T follicular helper cell (primary cell): ENCODE measurements around the gene STAB2.

Experiments
- DNase-seq: peaks from one replicate; pipeline ENCODE4 v3.0.0-alpha.2; 2020; ENCODE audit warnings: low read depth

Gene STAB2

DNA sequence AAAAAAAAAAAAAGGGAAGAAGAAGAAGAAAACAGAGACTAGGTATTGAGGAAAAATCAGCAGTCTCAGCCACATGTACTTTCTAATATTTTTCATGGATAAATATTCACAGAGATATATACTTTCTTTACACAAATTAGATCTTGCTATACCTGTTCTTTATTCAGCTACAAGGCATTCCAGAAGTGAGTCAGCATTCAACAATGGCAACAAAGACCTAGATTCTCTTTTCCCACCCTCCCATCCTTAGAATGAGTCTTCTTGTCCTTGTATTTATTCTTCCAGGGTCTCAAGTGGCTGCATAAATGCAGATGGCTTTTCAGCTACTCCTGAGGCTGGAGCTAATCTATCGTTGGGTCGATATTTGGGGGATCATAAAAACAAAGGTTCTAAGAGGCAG is 160.9 kb downstream of the STAB2 start:
- no peak for DNase-seq

DNA sequence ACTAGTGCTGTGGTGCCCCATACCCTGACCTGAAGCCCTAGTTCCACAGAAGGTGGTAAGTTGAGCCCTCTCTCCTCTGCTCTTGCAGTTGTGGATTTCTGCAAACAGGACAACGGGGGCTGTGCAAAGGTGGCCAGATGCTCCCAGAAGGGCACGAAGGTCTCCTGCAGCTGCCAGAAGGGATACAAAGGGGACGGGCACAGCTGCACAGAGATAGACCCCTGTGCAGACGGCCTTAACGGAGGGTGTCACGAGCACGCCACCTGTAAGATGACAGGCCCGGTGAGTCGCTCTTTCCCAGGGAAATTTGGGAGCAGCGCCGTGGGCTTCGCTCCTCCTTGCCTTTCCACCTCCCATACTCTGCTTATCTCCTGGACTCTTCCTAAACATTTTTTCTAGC is 161.8 kb downstream of the STAB2 start:
- DNase-seq: no peak

GRCh38 chr12:103751171-103751570 is 164.1 kb downstream of the STAB2 start:
- DNase-seq: no peak

DNA sequence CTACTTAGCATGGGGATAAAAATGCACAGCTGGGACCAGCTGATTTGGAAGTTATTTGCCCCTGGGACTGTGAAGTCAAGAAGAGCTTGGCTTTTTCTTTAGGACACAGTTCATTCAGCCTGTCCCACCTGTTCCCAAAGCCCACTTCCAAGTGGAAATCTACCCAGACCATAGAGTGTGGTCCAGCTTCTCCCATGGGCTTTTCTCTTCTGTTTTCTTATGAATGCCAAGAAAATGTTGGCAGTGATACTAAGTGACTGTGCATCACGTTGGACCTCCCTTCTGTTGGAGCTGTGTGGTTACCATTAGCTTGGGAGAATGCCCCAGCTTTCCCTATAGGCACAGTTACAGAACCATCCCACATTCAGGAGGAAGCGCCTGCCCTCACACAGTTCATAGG is 164.5 kb downstream of the STAB2 start:
- DNase-seq: no peak

DNA sequence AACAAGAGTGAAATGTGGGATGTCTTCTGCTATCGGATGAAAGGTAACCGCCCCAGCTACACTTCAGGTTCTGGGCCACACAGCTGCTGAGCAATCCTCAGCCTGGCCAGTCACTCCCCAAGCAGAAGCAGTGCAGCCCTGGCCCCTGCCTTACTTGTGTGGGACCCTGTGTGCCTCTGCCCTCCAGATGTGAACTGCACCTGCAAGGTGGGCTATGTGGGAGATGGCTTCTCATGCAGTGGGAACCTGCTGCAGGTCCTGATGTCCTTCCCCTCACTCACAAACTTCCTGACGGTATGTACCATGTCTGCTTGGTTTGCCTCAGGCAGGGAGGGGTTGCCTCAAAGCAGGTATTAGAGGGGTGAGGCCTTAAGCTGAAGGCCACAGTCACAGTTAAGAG is 168.4 kb downstream of the STAB2 start:
- DNase-seq: no peak

DNA sequence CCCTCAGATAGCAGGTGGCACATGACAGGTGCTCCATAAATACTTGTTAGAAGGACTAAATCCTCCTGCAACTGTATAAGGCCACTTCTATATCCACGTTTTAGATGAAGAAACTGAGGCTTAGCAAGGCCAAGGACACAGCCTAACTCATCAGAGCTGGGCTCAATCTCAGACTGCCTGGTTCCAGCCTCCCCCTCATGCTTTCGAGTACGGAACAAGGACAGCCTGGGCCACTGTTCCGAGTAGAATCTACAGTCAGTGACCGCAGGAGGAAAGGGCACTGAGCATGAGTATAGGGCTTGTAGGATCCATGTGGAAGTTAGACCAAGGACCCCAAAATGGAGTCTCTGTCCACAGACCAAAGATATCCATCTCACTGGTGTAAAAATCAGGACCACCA is 169.4 kb downstream of the STAB2 start:
- DNase-seq: no peak

- DNase-seq: no peak
Measured at GRCh38 chr12:103757248-103757647, 170.2 kb downstream of the STAB2 start.

DNA sequence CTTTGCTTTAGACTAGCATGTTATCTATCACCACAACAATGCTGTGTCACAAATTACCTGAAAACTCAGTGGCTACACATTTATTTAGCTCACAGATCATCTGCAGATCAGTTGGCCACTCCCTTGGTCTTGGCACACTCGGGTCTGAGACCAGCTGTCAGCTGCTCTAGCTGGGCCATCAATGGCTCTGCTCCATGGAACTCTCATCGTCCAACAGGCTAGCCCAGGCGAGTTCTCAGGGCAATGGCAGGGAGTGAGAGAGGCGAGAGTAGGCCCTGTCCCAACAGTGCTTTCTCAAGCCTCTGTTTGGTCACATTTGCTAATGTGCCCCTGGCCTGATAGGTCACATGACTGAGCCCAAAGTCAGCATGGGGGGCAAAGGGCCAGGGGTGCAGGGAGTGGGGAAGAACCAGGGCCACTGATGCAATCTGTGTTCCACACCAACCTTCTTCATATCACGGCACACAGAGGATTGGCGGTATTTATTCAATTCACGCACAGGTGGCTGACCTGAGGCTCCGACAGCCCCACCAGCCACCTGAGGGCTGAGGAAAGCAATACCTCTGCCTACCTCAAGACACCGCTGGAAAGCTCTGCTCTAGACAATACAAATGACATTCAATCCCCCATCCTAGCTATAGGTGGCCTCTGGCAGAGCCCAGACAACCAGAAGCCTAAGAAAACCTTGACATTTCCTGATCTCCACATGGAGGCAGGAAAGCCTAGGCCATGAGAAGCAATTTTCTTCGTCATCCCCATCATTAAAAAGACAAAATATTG is 171.4 kb downstream of the STAB2 start:
- DNase-seq: no peak

- no peak for DNase-seq
Measured at GRCh38 chr12:103762473-103762872, 175.4 kb downstream of the STAB2 start.

DNA sequence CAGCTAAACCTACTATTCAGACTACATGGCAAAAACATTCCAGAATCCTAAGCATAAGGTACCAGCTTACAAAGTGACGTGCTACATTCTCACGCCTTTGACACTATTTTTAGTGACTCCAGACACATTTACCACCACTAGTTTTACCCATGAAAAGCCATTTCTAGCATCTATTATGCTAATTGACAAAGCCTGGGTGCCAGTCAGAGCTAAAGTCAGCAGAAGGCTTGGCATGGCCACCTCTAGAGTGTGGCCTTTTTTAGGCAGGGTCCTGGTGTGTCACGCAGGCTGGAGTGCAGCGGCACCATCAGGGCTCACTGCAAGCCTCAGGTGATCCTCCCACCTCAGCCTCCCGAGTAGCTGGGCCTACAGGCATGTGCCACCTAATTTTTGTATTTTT is 178.2 kb downstream of the STAB2 start:
- no peak for DNase-seq

GRCh38 chr12:103766028-103766427 is 179.0 kb downstream of the STAB2 start:
- no peak for DNase-seq

DNA sequence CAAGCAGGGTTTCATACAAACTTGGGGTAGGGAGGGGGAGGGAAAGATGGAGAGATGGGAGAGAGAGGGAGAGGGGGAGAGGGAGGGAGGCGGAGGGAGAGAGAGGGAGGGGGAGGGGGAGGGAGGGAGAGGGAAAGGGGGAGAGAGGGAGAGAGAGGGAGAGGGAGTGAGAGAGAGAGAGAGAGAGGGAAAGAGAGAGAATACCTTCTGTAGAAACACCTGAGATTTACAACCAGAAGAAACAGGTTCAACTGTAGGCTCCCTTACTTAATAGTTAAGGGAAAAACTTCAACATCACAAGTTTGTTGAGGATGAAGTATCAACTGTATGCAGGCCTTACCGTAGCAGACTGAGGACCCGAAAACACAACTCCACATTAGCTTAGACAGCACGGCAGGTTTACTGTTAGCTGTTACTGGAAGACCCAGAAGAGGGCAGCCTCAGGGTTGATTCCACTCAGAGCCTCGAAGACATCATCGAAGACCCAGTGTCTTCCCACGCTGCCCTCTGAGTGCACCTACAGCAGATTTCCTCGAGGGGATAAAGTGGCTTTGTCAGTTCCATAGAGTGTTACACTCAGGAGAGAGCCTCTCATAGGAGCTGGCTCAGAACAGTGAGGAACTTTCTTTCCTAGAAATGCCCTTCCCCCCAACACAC is 181.5 kb downstream of the STAB2 start:
- DNase-seq: no peak

DNA sequence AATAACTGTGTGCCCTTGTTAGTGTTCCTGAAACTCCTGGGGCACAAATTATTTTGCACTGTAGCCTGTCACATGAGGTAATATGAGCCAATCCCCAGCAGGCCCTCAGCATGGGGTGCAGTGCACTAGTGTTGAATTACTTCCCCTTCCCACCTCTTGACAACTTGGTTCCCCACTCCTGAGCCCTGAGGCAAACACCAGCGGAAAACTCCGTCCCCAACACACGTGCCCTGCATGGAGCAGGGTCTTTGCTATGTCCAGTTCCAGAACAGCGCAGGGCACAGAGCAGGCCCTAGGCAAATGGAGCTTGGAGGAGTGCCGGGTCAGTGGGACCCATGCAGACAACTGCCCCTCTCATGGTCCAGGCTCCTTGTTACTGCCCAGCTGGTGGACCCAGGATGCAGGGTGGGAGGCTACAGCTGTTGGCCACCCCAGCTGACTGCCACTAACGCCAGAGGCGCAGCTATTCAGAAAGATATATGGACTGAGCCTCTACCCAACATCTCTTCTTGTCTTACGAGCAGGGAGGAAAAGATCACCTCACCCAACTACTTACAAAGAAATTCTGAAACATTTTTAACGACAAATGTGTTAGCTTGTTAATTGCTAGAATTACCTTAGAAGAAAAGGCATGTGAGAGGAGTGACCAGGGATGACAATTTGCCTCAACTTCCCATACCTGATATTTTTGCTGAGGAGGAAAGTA is 182.3 kb downstream of the STAB2 start:
- DNase-seq: no peak

DNA sequence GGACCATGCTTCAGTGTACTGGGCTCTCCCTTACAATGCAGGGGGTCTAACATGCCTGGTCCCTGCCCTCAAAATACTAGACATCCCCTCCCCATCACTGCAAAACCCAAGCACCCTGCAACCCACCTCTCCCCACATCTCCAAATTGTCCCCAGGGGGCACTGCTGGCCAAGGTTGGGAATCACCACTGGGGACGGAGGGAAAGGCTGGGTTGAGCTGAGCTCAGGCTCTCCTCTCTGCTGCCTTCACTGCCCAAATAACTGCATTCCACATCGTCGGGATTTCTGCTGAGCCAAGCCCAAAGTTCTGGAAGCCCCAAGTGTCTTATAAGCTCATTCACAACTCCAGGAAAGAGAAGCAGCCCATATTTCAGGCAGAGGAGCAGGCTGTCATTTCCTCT is 184.4 kb downstream of the STAB2 start:
- no peak for DNase-seq

- DNase-seq: no peak
Measured at GRCh38 chr12:103772367-103773108, 185.5 kb downstream of the STAB2 start.

- DNase-seq: no peak
Measured at GRCh38 chr12:103773109-103773910, 186.2 kb downstream of the STAB2 start.

DNA sequence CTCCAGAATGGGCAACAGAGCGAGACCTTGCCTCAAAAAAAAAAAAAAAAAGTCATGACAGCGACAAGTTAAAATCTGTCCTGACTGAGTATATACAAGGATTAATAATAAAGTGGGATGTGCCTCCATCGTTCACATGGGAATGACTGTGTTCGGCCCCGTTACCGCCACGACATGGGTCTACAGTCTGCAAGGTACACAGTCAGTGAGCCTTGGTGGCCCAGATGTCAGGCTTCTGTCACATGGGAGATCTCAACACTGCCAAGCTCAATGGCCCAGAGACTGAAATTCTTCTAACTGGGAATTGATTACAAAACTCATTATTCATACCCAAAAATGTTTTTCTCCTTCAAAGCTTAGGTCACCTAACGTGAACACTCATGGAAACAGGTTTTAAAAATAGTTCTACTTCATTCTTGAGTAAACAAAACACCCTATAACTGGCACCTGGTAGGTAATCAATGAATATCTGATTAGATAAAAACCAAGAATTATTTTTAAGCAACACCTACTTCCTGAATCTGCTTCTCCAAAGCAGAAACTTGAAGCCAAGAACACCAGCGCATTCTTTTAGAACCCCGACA is 188.0 kb downstream of the STAB2 start:
- no peak for DNase-seq

- DNase-seq: no peak
Measured at GRCh38 chr12:103778781-103779180, 191.7 kb downstream of the STAB2 start.

GRCh38 chr12:103779410-103780092 is 192.5 kb downstream of the STAB2 start:
- DNase-seq: no peak

- DNase-seq: no peak
Measured at GRCh38 chr12:103780093-103780440, 193.0 kb downstream of the STAB2 start.

DNA sequence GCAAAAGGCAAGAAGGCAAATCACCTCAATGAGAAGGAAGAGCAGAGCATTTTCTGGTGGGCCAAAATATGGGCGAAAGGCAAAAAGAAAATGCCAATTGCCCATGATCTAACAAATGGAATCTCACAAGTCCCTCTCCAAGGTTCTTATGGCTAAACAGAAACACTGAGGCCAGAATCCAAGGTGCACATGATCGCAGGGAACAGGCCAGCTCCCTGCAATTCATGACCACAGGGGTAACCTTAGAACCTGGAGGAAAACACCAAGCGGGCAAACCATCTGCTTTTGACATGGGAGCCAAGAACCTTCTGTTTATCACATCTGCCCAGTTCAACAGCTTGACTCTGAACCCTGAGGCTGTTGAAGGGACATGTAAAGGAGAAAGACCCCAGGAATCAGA is 193.9 kb downstream of the STAB2 start:
- no peak for DNase-seq
